ENCODE measurements around the gene SYN1.
"Not testable (repeated sequence)": the region's sequence is repeated elsewhere in the genome, so short reads cannot be mapped to it uniquely, and the experiment has no call there.

SYN1 gene

GRCh38 chrX:47633689-47634590 is 14.3 kb upstream of the SYN1 start:
- no peak for FAIRE-seq

- FAIRE-seq = no peak
Measured at GRCh38 chrX:47632666-47633065, 13.0 kb upstream of the SYN1 start.

DNA sequence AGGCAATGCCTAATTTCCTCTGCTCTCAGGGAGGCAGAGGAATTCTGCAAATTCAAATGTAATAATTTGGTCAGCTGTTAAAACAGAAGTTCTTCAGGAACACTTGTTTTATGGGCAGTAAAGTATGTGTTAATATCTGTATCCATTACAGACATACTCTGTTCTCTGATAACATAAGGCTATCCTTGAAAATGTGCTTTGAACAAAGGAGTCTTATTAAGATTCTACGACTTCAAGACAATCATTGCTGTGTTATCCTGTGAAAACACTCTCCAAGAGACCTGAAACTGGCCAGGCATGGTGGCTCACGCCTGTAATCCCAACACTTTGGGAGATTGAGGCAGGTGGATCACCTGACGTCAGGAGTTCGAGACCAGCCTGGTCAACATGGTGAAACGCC is 12.0 kb upstream of the SYN1 start:
- FAIRE-seq = no peak

GRCh38 chrX:47629419-47630200 is 10.0 kb upstream of the SYN1 start, which contains the start of gene CFP:
Gene CFP, minus strand, starts transcription at chrX:47629930. Its CDS starts 86 bp downstream, at chrX:47629844.
- FAIRE-seq = no peak

DNA sequence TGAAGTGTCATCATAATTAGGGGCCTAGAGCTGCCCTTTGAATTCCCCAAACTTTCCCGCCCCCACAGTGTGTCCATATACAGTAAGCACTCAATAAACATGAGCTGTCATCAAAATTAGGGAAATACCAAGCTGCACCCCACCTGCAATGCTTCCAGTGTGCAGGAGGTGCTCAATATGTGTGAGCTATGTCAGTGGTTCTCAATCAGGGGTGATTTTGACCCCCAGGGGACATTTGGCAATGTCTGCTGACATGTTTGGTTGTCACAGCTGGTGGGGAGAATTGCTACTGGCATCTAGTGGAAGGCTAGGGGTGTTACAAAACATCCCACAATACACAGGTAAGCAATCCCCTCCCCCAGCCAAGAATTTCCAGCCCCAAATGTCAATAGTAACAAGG is 9.3 kb upstream of the SYN1 start:
- FAIRE-seq = no peak

- no peak for FAIRE-seq
Measured at GRCh38 chrX:47625365-47625764, 5.7 kb upstream of the SYN1 start.

DNA sequence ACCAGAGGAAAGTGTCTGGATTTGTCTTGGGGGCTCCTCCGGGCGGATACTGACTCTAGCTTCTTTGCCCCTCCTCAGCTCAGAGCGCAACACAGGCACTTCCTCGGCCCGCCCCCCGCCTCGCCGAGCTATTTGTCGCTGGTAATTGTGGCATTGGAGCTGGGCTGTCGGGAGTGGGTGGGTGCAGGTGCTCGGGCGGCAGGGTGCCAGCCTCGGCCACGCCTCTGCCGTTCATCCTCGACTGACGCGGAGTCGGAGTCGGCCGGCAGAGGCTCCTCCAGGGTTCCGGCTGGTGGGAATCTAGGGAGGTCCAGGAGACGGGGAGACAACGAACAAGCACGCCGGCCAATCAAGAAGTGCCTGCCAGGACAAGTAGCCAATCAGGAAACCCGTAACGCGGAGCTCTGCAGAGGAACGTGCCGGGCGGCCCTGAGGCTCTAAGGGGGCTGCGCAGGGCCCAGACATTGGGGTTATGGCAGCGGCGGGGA is 3.9 kb upstream of the SYN1 start:
- no peak for FAIRE-seq

- FAIRE-seq = no peak
Measured at GRCh38 chrX:47621851-47622250, 2.2 kb upstream of the SYN1 start.

GRCh38 chrX:47620303-47620685 is 637 bp upstream of the SYN1 start:
- FAIRE-seq = no peak

GRCh38 chrX:47618923-47619485 is 653 bp downstream of the SYN1 start:
- FAIRE-seq = no peak

DNA sequence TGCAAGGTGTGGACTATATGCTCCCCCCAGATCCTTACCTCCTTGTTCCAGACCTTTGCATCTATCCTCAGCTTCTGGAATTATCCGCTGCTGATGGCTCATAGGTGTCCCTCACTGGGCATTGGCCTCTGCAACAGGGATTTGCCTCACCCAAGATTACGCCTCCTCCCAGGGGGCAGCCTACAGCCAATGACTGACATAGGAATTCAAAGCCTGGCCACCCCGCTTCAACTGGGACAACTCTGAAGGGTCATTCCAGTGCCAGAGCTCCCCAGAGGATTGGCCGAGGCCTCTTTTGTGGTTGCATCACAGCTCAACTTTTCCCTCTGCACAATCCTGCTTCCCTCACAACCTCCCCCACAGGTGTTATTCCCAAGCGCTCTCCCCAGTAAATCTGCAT is 5.0 kb downstream of the SYN1 start:
- FAIRE-seq = no peak

DNA sequence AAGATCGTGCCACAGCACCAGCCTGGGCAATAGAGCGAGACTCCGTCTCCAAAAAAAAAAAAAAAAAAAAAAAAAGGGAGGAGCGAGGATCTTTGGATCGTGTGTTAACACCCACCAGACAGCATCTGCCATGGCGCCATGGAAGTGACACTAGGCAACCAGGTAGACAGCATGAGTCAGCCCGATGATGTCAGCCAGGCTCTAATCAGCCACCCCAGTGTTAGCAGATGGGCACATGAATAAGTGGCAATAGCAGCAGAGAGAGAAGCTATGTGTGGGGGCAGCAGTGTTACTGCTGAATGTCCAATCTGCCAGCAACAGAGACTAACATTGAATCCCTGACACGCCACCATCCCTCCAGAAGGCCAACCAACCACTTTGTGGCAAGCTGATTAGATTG is 6.6 kb downstream of the SYN1 start:
- no peak for FAIRE-seq

DNA sequence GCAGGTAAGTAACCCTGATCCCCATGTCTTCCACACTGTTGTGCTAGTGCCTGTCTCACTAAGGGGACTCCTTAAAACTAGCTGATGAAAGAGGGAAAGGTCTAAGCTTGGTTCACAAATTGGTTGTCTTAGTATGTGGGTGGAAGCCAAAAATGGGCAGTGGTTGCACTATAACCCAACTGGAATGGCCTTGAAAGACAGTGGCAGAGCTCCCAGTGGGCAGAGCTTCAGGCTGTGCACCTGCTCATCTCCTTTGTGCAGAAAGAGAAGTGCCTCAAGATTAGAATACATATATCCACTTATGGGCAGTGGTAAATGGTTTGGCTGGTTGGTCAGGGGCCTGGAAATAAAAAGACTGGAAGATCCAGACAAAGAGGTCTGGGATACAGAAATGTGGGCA is 7.2 kb downstream of the SYN1 start:
- FAIRE-seq = no peak

DNA sequence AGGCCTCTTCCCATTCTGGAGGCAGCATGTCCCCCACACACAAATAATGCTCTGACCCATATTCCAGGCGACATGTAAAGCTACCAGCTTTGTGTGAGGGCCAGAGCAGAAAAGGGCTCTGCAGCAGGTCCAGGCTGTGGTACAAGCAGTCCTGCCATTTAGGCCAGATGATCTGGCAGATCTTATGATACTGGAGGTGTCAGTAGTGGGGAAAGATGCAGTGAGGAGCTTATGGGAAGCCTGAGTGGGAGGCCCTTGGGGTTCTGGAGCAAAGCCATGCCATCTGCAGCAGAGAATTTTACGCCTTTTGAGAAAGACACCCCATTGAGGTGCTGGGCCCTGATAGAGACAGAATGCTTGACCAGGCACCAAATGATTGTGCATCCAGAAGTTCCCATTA is 7.7 kb downstream of the SYN1 start:
- no peak for FAIRE-seq

- no peak for FAIRE-seq
Measured at GRCh38 chrX:47611489-47611888, 8.2 kb downstream of the SYN1 start.

GRCh38 chrX:47610511-47610910 is 9.1 kb downstream of the SYN1 start:
- FAIRE-seq = no peak

DNA sequence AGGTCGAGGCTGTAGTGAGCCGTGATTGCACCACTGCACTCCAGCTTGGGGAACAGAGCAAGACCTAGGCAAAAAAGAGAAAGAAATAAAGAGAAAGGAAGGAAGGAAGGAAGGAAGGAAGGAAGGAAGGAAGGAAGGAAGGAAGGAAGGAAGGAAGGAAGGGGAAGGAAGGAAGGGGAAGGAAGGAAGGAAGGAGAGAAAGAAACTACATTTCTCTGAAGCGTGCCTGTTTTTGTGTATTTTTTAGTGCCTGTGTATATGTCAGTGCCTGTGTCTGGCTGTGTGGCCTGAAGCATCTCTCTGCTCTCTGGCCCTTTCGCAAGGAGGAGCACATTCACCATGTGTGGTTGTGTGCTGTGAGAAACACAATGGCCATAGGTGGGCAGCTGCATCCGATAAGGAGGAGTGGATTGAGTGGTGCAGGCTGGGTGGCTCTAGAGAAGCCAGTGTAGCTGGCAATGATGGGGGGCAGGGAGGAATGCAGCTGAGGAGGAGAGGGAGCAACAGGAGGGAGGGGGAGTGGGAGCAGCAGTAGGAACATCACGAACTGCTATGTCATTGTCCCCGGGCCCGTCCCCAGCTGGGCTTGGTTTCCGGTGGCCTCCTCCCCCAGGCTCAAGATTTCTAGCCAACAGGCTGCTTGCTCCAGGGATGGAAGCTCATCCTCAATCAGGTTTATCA is 11.4 kb downstream of the SYN1 start:
- no peak for FAIRE-seq

DNA sequence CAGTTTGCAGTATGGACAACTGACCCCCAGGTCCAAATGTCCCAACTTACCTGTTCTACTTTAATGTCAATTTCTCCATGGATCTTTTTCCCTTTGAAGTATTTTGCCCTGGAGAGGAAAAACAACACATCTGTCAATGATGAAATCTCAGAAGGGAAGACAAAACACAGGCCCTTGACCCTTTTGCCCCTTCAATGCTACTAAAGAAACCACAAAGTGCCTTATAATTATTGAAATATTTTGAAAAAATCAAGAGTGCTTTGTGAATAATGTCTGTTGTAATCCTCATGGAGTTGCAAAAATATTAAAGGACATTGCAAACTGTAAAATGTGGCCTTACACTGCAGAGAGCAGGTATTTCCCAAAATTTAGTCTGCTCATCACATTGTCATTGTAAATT is 12.6 kb downstream of the SYN1 start:
- FAIRE-seq = peak; percentile 53

- no peak for FAIRE-seq
Measured at GRCh38 chrX:47605024-47605423, 14.6 kb downstream of the SYN1 start.

- FAIRE-seq = not testable (repeated sequence)
Measured at GRCh38 chrX:47603125-47603524, 16.5 kb downstream of the SYN1 start.

GRCh38 chrX:47597222-47597621 is 22.4 kb downstream of the SYN1 start:
- no peak for FAIRE-seq

- peak; percentile 65 for FAIRE-seq
Measured at GRCh38 chrX:47596256-47596655, 23.4 kb downstream of the SYN1 start.

DNA sequence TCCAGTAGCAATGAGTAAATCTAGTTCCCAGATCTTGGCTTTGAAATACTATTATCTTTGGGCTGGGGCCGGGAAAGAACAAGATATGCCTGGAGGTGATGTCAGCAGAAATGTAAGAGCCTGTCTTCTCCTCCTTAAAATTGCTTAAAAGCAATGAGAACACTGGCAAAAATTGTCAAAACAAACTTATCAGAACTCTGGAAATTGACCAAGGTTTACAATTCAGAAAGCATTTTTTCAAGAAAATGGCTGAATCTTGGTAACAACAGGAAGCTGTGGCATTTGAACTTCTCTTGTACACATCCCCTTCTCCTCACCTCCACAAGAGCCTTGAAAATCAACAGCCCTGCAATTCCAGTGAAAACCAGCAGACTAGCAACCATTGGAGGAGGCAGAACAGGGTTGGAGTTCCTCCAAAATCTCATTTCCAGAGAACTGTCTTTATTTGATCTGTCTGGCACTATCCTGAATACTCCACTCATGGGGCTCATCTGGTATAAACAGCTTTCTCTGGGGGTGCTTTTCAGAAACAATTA is 23.9 kb downstream of the SYN1 start:
- FAIRE-seq = peak; percentile 38

Measured in colon (tissue), 2 donors.